Colonic mucosa (tissue), 4 donors: ENCODE data around the gene DISP1. TPM values are rescaled to one million over a fixed set of nuclear protein-coding genes. Genes with fewer than 3 reads are reported as not detected.

Experiments used
- DNase-seq: peaks from one replicate; pipeline ENCODE4 v3.0.0-alpha.2; 2020
- H3K27ac ChIP-seq: fragments of 200-600 bp; one replicate; pipeline ENCODE4 v1.8.0; 2021
- H3K27me3 ChIP-seq: fragments of 200-600 bp; one replicate; pipeline ENCODE4 v1.8.0; 2021
- H3K36me3 ChIP-seq: fragments of 200-600 bp; one replicate; pipeline ENCODE4 v1.8.0; 2021
- H3K4me1 ChIP-seq: fragments of 200-600 bp; one replicate; pipeline ENCODE4 v1.8.0; 2021; ENCODE audit warnings: mild to moderate bottlenecking
- H3K4me3 ChIP-seq: fragments of 200-600 bp; one replicate; pipeline ENCODE4 v1.8.0; 2021
- H3K9ac ChIP-seq, 2 donors: one replicate each; pipeline ENCODE4 v1.7.0; 2013; ENCODE audit warnings: control low read depth in 2 of 2, low read depth in 2 of 2, low read length in 2 of 2
- H3K9me3 ChIP-seq: fragments of 200-600 bp; one replicate; pipeline ENCODE4 v1.8.0; 2021
- CTCF ChIP-seq: fragments of 200-600 bp; IDR thresholded peaks from one replicate; pipeline ENCODE4 v1.8.0; 2022; ENCODE audit warnings: antibody characterized with exemption, mild to moderate bottlenecking
- intact Hi-C: fragments of 100-400 bp; cut with DNase I; formaldehyde crosslinking; loops from one replicate; pipeline ENCODE4 v1.14.1; 2022
- total RNA-seq, 2 donors: library from RNA; stranded (reverse); fragmentation: NEBNext Ultra II Directional in 1 of 2; extraction: Animal tissue kit (Norgen Biotek cat#: 25700) in 1 of 2; gene quantifications; one replicate each; pipeline ENCODE4 v1.2.1, GENCODE V29; 2021
- donor health status: healthy.
- donor health status: DM: no; HTN: no; CAD: no.
- donor health status: DM: no; HTN: no; CAD: no.

DISP1 gene
- total RNA-seq, 2 donors from 2014 or later, result 2.5 to 2.9 TPM

GRCh38 chr1:222824641-222825040 lies 9.8 kb downstream of the DISP1 start:
- DNase-seq, result no peak
- intact Hi-C loops, result no loop called here
- TF ChIP-seq CTCF, result no peak
- no peak overlapping the region for H3K27ac ChIP-seq
- H3K36me3 ChIP-seq, result no peaks in the 10 kb centered on the region
- no peaks in the 10 kb centered on the region for H3K9me3 ChIP-seq
- H3K4me1 ChIP-seq, result no peaks in the 10 kb centered on the region
- no peak overlapping the region for H3K4me3 ChIP-seq
- no peaks in the 10 kb centered on the region for H3K27me3 ChIP-seq
- no peak overlapping the region for H3K9ac ChIP-seq

GRCh38 chr1:222828939-222829338 lies 14.1 kb downstream of the DISP1 start:
- no peak overlapping the region for H3K27ac ChIP-seq
- intact Hi-C loops, result no loop called here
- no peak overlapping the region for H3K4me3 ChIP-seq
- H3K27me3 ChIP-seq, result no peaks in the 10 kb centered on the region
- H3K9ac ChIP-seq, result no peak overlapping the region
- DNase-seq, result no peak
- no peaks in the 10 kb centered on the region for H3K9me3 ChIP-seq
- H3K36me3 ChIP-seq, result no peaks in the 10 kb centered on the region
- no peak for TF ChIP-seq CTCF
- no peaks in the 10 kb centered on the region for H3K4me1 ChIP-seq

- DNase-seq, result no peak
- TF ChIP-seq CTCF, result no peak
- Histone ChIP-seq H3K4me3 (no peak overlapping the region), H3K9ac (no peak overlapping the region), H3K9me3 (no peaks in the 10 kb centered on the region), H3K4me1 (no peaks in the 10 kb centered on the region), H3K27me3 (no peaks in the 10 kb centered on the region), H3K36me3 (no peaks in the 10 kb centered on the region), H3K27ac (no peak overlapping the region)
- intact Hi-C loops, result no loop called here
Measured at GRCh38 chr1:222829868-222830267, 15.0 kb downstream of the DISP1 start.

GRCh38 chr1:222833356-222833876 lies 18.6 kb downstream of the DISP1 start:
- Histone ChIP-seq H3K4me3 (no peak overlapping the region), H3K4me1 (no peaks in the 10 kb centered on the region), H3K27me3 (no peaks in the 10 kb centered on the region), H3K9me3 (no peaks in the 10 kb centered on the region), H3K27ac (no peak overlapping the region), H3K9ac (no peak overlapping the region), H3K36me3 (no peaks in the 10 kb centered on the region)
- intact Hi-C loops, result no loop called here
- TF ChIP-seq CTCF, result no peak
- DNase-seq, result no peak

DNA sequence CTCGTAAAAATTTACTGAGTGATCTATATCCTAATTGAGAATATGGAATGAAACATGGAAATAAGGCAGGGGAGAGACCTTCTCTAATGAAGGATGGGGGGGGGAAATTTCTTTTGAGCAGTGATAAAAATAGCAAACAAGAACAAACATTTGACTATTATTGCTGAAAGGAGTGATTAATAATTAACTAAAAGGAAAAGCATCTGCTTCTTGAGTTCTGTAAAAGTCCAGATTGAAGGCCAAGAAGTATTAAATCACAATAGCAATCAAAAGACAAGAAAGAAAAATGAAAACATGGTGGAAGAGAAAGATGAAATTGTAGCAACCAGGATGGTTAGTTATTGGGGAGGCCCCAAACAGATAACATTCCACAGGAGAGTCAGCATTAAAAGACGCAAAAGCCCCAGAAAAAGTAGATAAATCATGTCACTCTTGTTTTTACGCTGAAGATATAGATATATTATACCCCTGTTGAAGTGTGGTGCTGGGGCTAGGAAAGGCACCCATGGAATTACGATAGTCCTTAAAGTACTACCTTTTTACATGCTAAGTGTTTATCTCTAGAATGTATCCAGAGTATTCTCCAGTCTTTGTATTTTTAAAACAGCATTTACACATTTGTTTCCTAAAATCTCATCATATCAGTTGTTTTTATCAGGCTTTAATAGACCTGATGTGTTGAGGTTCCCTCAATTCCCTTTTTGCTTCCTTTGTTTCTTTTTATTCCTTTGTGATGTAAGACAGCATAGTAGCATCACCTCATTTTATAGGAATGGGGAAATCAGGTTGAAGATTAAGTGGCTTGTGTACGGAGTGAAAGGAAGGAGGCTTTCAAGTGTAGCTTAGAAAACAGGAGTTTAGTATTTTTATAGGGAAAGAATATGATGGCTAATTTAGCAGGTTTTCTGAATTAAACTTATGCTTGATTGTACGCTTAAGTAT lies 28.9 kb downstream of the DISP1 start:
- DNase-seq, result no peak
- H3K36me3 ChIP-seq, result no peaks in the 10 kb centered on the region
- no peaks in the 10 kb centered on the region for H3K27me3 ChIP-seq
- H3K4me1 ChIP-seq, result no peaks in the 10 kb centered on the region
- no peak overlapping the region for H3K27ac ChIP-seq
- H3K9me3 ChIP-seq, result no peaks in the 10 kb centered on the region
- H3K4me3 ChIP-seq, result no peak overlapping the region
- no peak for TF ChIP-seq CTCF
- no peak overlapping the region for H3K9ac ChIP-seq
- intact Hi-C loops, result no loop called here
